ENCODE data around the gene DRC1.

DNA sequence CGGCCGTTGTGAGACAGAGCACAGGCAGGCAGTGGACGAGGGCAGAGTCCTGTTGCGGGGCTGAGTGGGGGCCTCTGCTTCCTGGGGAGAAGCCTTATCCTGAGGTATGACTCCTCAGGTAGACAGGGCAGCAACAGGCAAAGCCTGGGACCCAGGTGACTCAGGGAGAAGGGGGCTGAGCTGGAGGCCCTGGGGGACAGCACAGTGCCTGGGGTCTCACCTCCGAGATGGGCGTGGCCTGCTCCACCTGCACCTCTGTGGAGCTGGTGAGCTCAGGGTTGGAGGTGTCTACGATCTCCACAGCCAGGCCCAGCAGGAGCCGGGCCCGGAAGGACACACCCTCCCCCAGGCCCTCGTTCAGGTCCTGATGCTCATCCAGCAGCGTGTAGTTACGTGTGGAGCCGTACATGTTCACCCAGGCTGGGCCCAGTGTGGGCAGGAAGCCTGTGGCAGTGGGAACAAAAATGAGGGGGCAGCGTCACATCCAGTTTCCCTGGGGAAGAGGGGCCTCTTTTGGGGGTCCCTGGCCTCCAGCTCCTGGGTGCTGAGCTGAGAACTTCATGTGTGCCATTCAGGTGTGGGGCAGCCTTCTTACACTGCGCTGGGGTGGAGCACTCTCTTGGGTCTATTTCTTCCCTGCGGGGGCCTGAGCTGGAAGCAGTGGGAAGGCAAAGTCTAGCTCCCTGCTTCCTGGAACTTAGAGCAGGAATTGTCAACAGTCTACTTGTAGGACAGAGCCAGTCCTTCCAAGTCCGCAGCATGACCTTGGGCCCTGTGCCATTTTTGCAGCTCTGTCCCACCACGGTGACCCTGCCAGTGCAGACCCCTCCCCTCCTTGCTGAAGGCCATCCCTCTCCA, 79.1 kb downstream of the DRC1 start:
- TF ChIP-seq RAD21 (conservative IDR thresholded peaks at IDR 0.05 in 1 of 2, IDR thresholded peaks at IDR 0.05 in 1 of 2) (no peak), POLR2A (IDR thresholded peaks at IDR 0.05; ENCODE audit: low read length) (no peak), CTCF (IDR thresholded peaks at IDR 0.05) (no peak), MYC (IDR thresholded peaks at IDR 0.05; ENCODE audit: borderline replicate concordance, low read length) (no peak), SMC3 (IDR thresholded peaks at IDR 0.05) (no peak), NPAS2 (CRISPR knock-in tag; IDR thresholded peaks at IDR 0.05; ENCODE audit: borderline replicate concordance) (no peak), TP53 (CRISPR knock-in tag; IDR thresholded peaks at IDR 0.05) (no peak), CEBPB (IDR thresholded peaks at IDR 0.05) (no peak)
- TF ChIP-seq, protein P1, sequence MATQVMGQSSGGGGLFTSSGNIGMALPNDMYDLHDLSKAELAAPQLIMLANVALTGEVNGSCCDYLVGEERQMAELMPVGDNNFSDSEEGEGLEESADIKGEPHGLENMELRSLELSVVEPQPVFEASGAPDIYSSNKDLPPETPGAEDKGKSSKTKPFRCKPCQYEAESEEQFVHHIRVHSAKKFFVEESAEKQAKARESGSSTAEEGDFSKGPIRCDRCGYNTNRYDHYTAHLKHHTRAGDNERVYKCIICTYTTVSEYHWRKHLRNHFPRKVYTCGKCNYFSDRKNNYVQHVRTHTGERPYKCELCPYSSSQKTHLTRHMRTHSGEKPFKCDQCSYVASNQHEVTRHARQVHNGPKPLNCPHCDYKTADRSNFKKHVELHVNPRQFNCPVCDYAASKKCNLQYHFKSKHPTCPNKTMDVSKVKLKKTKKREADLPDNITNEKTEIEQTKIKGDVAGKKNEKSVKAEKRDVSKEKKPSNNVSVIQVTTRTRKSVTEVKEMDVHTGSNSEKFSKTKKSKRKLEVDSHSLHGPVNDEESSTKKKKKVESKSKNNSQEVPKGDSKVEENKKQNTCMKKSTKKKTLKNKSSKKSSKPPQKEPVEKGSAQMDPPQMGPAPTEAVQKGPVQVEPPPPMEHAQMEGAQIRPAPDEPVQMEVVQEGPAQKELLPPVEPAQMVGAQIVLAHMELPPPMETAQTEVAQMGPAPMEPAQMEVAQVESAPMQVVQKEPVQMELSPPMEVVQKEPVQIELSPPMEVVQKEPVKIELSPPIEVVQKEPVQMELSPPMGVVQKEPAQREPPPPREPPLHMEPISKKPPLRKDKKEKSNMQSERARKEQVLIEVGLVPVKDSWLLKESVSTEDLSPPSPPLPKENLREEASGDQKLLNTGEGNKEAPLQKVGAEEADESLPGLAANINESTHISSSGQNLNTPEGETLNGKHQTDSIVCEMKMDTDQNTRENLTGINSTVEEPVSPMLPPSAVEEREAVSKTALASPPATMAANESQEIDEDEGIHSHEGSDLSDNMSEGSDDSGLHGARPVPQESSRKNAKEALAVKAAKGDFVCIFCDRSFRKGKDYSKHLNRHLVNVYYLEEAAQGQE (IDR thresholded peaks at IDR 0.05): no peak
